Measurements from ENCODE around the gene MIGA2.
"Not testable (repeated sequence)": the region's sequence is repeated elsewhere in the genome, so short reads cannot be mapped to it uniquely, and the experiment has no call there.

The MIGA2 gene

DNA sequence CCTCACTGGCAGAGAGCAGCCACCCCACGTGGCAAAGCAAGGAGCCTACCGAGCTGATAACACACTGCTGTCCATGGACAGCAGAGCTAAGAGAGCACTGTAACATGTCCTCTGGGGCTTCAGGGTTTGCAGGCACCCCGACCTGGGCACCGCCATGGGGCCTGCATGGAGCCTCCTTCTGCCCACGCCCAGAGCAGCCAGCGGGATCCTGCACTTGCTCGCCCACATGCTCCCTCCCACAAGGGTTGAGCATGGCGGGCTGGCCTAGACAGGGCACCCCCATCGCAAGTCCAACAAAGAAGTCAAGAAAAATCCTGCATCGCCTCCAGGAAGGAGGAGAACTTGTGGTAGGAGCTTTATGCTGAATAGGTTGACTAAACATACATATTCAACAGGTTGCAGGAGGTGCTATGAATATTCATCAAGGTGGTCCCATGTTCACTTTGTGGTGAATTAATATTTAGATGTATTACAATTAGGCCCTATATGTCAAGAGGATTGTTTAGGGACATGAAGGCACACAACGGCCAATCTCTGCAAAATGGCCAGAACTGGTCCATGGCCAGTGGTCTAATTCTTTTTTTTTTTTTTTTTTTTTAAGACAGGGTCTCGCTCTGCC is 3.8 kb upstream of the MIGA2 start:
- no peaks in the 10 kb centered on the region for H3K4me1 ChIP-seq
- no peaks in the 10 kb centered on the region for H3K36me3 ChIP-seq (ENCODE audit: control insufficient read depth, insufficient read depth, low read length)
- no peak overlapping the region for H3K4me2 ChIP-seq (ENCODE audit: low read length)
- no peaks in the 10 kb centered on the region for H3K27me3 ChIP-seq (ENCODE audit: control insufficient read depth, insufficient read depth, low read length)
- H3K9ac ChIP-seq = no peak overlapping the region
- H2AFZ ChIP-seq = no peak overlapping the region
- H3K79me2 ChIP-seq = peaks cover 5% of the 10 kb centered on the region
- TF ChIP-seq, protein P1, sequence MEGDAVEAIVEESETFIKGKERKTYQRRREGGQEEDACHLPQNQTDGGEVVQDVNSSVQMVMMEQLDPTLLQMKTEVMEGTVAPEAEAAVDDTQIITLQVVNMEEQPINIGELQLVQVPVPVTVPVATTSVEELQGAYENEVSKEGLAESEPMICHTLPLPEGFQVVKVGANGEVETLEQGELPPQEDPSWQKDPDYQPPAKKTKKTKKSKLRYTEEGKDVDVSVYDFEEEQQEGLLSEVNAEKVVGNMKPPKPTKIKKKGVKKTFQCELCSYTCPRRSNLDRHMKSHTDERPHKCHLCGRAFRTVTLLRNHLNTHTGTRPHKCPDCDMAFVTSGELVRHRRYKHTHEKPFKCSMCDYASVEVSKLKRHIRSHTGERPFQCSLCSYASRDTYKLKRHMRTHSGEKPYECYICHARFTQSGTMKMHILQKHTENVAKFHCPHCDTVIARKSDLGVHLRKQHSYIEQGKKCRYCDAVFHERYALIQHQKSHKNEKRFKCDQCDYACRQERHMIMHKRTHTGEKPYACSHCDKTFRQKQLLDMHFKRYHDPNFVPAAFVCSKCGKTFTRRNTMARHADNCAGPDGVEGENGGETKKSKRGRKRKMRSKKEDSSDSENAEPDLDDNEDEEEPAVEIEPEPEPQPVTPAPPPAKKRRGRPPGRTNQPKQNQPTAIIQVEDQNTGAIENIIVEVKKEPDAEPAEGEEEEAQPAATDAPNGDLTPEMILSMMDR (IDR thresholded peaks at IDR 0.05) = no peak
- no peak overlapping the region for H3K4me3 ChIP-seq (ENCODE audit: low read depth, low read length)
- H3K27ac ChIP-seq = no peak overlapping the region
- H3K9me3 ChIP-seq (ENCODE audit: control insufficient read depth, low read length) = no peaks in the 10 kb centered on the region

DNA sequence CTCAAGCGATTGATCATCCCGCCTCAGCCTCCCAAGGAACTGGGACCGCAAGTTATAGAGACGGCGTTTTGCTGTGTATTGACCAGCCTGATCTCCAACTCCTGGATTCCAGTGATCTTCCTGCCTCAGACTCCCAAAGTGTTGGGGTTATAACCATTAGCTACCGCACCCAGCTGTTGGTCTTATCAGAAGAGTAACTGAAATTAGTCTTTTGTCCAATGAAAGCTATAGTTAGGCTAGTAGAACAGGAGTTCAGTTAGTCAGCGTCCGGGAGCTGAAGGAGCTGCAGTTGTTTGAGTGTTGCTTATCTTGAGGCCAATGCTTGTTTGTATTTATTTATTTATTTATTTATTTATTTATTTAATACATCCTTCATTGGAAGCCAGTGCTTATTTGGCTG is 3.2 kb upstream of the MIGA2 start:
- Histone ChIP-seq H3K79me2 (peaks cover 7% of the 10 kb centered on the region), H3K4me3 (ENCODE audit: low read depth, low read length) (no peak overlapping the region), H3K9ac (no peak overlapping the region), H2AFZ (no peak overlapping the region), H3K27ac (no peak overlapping the region), H3K4me1 (no peaks in the 10 kb centered on the region), H3K36me3 (ENCODE audit: control insufficient read depth, insufficient read depth, low read length) (no peaks in the 10 kb centered on the region), H3K4me2 (ENCODE audit: low read length) (no peak overlapping the region), H3K9me3 (ENCODE audit: control insufficient read depth, low read length) (no peaks in the 10 kb centered on the region), H3K27me3 (ENCODE audit: control insufficient read depth, insufficient read depth, low read length) (no peaks in the 10 kb centered on the region)
- TF ChIP-seq, protein P1 (IDR thresholded peaks at IDR 0.05) = no peak

- H3K4me3 ChIP-seq (ENCODE audit: low read depth, low read length) = peak overlapping the region; percentile 58
- not testable (repeated sequence) for H3K4me1 ChIP-seq; H3K36me3 ChIP-seq (ENCODE audit: control insufficient read depth, insufficient read depth, low read length); H3K9ac ChIP-seq; H3K9me3 ChIP-seq (ENCODE audit: control insufficient read depth, low read length); H3K27me3 ChIP-seq (ENCODE audit: control insufficient read depth, insufficient read depth, low read length)
- H3K27ac ChIP-seq = peak overlapping the region; percentile 30
- peak overlapping the region; percentile 84 for H2AFZ ChIP-seq
- H3K79me2 ChIP-seq = peaks cover 14% of the 10 kb centered on the region
- peak overlapping the region; percentile 96 for H3K4me2 ChIP-seq (ENCODE audit: low read length)
Measured at GRCh38 chr9:129035838-129036237, 588 bp upstream of the MIGA2 start.

DNA sequence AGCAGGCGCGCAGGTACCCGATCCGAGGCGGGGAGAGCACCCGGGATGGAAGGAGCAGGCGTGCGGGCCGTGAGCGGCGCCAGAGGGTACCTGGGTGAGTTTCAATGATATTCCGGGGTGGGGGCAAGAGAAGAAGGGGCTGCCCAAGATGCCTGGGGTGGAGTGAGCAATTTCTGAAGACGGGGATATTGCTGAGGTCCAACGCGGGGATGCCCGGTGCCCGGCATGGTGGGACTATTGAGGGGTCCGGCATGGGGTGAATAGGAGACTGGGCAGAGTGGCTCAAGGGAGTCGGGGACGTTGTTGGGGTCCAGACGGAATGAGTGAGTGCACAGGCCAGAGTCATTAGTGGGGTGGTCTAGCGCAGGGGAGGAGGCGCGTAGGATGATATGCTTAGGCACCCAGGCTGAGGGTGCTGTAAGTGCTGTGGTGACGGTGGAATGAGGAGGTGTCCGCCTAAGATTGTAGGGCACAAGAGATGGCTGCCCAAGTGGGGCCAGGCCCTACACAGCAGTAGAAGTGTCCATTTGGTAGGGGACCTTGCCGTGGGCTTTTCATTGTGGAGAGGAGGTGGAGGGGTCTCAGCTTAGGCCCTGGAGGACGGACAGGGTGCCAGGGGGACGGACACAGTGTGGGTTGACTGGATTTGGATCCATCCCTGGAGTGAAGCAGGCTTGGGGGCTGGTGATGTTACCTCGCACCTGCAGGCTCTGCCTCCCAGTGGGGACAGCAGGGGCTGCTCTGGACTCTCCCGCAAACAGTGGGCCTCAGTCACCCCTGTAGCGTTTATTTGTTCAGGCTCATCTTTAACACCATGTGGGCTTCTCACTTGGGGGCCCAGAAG is 719 bp downstream of the MIGA2 start:
- H3K4me1 ChIP-seq = no peaks in the 10 kb centered on the region

DNA sequence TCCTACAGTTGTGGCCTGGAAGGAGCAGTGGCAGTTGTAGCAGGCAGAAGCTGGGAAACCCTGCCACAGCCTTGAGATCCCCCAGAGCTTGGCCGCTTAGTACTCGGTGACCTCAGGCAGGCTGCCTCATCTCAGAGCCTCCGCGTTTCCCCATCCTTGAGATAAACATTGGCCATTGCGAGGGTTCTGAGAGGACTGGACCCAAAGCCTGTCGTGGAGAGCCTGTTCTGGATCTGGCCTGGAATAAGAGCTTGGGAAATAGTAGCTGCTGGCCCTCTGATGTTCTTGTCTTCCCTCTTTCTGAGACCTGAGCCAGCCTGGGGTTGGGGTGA is 1.3 kb downstream of the MIGA2 start:
- Histone ChIP-seq H3K36me3 (ENCODE audit: control insufficient read depth, insufficient read depth, low read length) (no peaks in the 10 kb centered on the region), H3K4me3 (ENCODE audit: low read depth, low read length) (peak overlapping the region; percentile 94), H3K9ac (no peak overlapping the region), H2AFZ (no peak overlapping the region), H3K79me2 (peaks cover 18% of the 10 kb centered on the region), H3K4me2 (ENCODE audit: low read length) (peak overlapping the region; percentile 77), H3K27ac (no peak overlapping the region), H3K9me3 (ENCODE audit: control insufficient read depth, low read length) (no peaks in the 10 kb centered on the region), H3K27me3 (ENCODE audit: control insufficient read depth, insufficient read depth, low read length) (no peaks in the 10 kb centered on the region), H3K4me1 (no peaks in the 10 kb centered on the region)
- TF ChIP-seq, protein P1 (IDR thresholded peaks at IDR 0.05) = no peak

More for the DNA sequence above, 719 bp downstream of the MIGA2 start:
- peak overlapping the region; percentile 60 for H3K27ac ChIP-seq
- H3K4me2 ChIP-seq (ENCODE audit: low read length) = peak overlapping the region; percentile 77
- H3K9me3 ChIP-seq (ENCODE audit: control insufficient read depth, low read length) = no peaks in the 10 kb centered on the region
- H2AFZ ChIP-seq = peak overlapping the region; percentile 84
- no peaks in the 10 kb centered on the region for H3K27me3 ChIP-seq (ENCODE audit: control insufficient read depth, insufficient read depth, low read length)
- H3K9ac ChIP-seq = peak overlapping the region; percentile 28
- H3K79me2 ChIP-seq = peaks cover 18% of the 10 kb centered on the region
- TF ChIP-seq, protein P1 (IDR thresholded peaks at IDR 0.05) = no peak
- H3K36me3 ChIP-seq (ENCODE audit: control insufficient read depth, insufficient read depth, low read length) = no peaks in the 10 kb centered on the region
- H3K4me3 ChIP-seq (ENCODE audit: low read depth, low read length) = peak overlapping the region; percentile 94
